NCI-H146 (cell line): Measurements from ENCODE around the gene DGKD.
"Not testable (repeated sequence)": the region's sequence is repeated elsewhere in the genome, so short reads cannot be mapped to it uniquely, and the experiment has no call there.

Experiments
- DNase-seq: peaks from one replicate; lab custom pipeline; 2025; lab: John Stamatoyannopoulos, UW

Gene DGKD

DNA sequence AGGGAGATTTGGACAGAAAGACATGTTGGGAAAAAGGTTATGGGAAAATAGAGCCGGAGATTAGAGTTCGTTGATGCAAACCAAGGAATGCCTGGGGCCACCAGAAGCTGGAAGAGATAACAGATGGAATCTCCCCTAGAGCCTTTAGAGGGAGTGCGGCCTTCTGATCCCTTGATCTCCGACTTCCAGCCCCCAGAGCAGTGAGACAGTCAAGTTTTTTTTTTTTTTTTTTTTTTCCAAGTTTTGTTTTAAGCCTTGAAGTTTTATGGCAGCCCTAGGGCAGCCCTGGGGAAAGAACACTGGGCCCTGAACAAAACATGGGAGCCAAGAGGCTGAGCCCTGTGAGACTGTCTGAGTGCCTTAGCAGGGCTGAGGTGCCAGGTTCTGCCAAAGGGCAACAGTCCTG is 6.5 kb downstream of the DGKD start:
- no peak for DNase-seq

DNA sequence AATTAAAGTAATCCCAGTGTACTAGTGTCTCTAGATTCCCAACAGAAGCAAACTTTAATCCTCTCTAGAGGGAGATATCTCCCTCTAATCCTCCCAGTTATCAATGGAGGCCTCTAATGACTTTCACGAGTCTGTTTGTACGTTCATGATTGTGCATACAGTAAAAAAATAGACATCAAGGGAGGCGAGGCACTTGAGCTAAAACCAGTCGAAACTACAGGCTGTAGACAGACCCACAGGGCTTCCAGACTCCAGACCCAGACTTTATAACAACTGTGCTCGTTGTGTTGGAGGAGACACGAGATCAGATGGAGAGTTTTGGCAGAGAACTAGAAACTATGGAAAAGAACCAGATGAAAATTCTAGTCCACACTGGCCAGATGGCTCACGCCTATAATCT is 7.0 kb downstream of the DGKD start:
- no peak for DNase-seq

DNA sequence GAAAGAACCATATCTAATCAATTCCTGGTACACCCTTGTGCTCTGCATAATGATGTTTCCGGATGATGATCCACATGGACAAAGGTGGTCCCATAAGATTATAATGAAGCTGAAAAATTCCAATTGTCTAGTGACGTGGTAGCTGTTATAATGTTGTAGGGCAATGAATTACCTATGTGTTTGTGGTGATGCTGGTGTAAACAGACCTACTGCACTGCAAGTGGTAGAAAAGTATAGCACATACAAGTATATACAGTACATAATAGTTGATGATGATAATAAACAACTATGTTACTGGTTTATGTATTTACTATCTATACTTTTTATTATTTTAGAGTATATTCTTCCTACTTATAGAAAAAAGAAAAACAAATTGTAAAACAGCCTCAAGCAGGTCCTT is 8.4 kb downstream of the DGKD start:
- DNase-seq, result no peak

DNA sequence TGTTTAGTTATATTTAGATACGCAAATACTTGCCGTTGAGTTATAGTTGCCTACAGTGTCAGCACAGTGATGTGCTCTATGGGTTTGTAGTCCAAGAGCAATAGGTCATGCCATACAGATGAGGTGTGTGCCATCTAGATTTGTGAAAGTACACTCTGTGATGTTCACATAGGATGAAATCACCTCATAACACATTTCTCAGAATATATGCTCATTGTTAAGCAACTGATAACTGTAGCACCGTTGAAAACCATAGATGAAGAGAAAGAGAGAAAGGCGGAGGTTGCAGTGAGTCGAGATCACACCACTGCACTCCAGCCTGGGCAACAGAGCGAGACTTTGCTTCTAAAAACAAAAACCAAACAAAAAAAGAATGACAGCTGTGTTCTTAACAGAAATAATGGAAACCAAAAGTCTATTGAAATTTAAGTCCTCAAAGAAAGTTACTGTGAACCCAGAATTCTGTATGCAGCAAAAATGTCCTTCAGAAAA is 9.5 kb downstream of the DGKD start:
- DNase-seq, result no peak

DNA sequence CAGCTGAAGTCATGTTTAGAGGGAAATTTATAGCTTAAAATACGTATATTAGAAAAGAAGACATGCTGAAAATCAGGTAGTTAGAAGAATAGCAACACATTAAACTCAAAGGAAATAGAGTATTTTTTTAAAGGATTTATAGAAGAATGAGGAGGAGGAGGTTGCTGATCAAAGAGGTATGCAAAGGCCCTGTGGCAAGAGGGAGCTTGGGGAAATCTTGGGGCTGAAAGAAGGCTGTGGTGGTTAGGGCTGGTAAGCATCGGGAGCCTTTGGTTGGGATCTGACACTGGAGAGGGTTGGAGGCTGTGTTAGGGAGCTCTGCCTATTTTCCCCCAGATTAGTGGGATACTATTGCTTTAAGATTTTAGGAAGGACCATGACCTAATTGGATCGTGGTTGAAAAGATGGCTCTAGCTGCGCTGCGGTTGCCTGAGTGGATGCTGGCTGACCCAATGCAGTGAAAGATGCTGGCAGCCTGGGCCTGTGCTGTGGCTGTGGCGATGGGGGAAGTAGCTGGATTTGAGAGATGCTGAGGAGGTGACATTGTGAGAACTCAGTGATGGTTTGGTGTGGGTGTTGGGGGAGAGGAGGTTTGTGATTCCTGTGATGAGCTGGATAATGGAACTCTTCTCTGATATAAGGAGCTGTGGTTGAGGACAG is 11.7 kb downstream of the DGKD start:
- DNase-seq, result no peak

DNA sequence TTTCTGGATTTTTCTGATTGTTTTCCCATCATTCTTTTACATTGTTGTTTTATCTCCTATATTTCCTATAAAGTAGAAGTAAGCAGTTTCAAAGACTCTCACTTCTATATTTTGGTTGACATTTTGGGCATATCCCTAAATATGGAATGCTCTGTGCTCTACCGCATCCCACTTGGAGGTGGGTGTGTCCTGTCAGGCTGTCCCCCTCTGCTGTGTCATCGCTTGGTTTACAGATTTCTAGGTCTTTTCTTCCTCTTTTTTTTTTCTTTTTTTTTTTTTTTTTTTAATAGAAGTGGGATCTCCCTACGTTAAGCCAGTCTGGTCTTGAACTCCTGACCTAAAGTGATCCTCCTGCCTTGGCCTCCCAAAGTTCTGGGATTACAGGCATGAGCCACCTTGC is 13.3 kb downstream of the DGKD start:
- DNase-seq, result no peak

DNA sequence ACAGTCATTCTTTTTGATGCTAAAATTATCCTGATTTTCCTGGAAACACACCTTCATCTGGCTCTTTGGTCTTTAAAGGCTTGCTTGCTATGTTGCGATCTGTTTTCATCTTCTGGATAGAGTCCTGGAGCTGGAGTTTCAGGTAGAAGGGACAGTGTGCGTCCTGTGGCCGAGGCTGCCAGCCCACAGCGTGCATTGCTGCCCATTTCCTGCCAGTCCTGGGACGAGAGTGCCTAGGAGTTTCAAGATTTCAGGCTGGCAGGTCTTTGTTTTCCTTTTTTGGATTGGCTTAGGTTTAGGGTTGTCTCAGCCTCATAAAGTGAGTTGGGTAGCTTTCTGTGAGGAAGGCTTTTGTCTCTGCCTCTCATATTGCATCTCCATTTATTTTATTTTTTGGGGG is 14.5 kb downstream of the DGKD start:
- no peak for DNase-seq

DNA sequence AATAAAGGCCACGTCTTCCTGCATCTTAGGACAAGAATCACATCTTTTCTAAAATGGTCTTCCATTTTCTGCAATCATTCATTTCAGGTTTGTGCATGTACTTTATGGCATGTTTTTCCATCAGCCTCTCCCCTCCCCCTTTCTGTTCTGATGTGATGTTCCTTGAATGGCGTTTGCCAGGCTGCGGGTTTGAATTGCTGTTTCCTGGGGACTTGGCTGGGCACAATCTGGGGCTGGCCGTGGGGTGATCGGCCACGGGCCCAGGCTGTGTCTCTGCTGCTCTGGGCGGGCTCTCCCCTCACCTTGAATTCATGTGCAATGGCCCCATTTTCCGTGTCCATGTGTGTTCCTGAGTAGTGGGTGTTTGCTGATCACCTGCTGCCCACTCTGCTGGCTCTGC is 15.2 kb downstream of the DGKD start:
- DNase-seq, result no peak

DNA sequence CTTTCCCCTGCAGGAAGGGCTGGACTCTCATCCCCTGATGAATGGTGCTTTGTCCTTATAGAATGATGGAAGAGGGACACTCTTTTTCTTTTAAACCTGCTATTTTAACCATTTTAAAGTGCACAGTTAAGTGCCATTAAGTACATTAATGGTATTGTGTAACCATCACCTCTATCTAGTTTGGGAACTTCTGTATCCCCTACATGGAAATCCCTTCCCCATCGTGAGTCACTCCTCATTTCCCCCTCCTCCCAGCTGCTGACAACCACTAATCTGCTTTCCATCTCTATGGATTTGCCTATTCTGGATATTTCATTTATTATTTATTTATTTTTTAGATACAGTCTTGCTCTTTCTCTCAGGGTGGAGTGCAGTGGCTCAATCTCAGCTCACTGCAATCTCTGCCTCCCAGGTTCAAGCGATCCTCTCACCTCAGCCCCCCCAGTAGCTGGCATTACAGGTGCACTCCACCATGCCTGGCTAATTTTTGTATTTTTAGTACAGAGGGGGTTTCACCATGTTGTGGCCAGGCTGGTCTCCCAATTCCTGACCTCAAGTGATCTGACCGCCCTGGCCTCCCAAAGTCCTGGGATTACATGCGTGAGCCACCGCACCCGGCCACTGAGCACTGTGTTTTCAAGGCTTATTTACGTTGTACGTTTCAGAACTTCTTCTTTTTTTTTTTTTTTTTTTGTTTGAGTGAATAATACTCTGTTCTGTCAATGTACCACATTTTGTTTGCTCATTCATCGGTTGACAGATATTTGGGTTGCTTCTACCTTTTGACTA is 15.8 kb downstream of the DGKD start:
- no peak for DNase-seq

DNA sequence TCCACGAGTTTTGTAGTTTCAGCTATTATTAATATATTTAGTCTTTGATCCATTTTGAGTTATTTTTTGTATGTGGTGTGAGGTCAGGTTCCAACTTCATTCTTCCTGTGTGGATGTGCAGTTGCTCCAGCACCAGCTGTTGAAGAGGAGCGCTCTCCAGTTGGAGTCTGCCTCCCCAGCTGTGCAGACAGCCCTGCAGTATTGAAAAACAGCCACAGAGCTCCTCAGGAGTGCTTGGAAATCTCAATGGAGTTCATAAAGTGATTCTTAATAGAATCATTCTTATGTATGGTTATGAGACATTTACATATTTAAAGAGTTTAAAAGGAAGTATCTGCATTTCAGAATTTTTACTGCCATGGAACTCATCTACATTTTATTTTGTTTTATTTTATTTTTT is 17.3 kb downstream of the DGKD start:
- no peak for DNase-seq

DNA sequence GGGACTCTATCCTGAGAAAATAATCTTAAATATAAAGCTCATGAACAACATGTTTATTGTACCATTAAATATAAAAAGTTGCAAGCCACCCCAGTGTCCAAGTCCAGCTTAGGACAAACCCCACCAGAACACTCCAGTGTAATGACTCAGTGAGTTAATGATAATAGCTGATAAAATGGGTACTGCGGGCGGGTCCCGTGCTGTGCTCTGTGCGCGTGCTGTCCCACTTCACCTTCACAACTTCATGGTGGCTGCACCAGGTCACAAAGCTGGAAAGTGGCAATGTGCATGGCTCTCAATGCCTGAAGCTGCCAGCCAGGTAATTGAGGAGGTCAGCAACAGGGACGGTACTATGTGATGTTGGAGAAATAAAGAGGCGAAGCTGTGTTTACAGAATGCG is 18.6 kb downstream of the DGKD start:
- DNase-seq, result no peak

DNA sequence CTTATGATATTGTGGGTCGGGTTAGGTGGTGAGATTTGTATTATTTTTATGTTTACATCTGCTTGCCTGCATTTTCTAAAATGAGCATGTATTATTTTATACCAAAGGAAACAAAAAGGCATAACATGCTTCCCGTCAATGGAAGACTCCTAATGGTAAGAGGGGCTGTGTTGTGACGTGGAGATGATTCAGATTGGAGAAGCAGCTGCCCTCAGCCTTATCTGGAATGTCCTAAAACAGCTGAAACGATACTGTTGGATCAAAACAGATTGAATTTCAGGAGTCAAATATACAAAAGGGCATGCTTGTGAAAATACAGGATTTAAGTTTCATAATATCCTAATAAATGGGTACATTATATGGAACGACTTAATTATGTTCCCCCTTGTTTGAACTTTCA is 19.0 kb downstream of the DGKD start:
- no peak for DNase-seq

DNA sequence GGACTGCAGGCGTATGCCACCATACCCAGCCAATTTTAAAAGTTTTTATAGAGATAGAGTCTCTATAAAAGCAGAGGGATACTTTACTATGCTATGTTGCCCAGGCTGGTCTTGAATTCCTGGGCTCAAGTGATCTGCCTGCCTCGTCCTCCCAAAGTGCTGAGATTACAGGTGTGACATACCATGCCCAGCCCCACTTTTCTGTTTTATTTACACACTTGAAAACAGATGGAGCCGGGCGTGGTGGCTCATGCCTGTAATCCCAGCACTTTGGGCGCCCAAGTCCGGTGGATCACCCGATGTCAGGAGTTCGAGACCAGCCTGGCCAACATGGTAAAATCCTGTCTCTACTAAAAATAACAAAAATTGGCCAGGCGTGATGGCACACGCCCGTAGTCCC is 20.5 kb downstream of the DGKD start:
- not testable (repeated sequence) for DNase-seq

DNA sequence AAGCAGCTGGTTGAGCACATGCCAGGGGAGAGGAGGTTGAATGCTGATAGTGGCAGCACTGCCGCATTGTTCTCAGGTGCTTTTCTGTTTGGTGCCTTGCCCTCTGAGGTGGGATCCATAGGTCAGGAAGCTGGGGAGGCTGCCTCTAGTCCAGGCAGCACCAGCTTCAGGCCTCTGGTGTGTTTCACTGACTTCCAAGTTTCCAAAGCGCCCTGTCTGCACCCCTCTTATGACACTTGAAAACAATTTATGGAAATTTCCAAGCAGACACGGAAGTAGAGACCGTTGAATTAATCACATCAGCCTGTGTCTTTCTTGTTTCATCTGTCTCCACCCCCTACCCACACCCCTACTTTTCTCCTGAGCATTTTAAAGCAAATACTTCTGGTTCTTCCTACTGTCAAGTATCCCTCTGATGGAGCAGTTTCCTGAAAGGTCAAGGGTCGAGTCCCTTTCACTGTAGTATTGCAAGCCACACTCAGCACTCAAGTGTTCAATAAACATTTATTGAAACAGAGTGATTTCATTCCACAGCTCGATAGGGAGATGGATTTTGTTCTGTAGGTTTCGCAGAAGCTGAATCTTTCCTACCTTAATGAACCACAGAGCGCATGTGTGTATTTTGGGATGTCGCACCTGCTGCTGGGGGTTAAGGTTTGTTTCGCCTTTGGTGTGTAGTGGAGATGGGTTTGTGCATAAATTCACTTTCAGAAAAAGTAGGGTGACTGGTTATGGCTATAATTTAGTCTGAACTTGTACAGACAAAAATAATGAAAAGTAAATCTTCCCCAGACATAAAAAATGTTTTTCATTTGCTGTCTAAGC is 21.4 kb downstream of the DGKD start:
- no peak for DNase-seq

DNA sequence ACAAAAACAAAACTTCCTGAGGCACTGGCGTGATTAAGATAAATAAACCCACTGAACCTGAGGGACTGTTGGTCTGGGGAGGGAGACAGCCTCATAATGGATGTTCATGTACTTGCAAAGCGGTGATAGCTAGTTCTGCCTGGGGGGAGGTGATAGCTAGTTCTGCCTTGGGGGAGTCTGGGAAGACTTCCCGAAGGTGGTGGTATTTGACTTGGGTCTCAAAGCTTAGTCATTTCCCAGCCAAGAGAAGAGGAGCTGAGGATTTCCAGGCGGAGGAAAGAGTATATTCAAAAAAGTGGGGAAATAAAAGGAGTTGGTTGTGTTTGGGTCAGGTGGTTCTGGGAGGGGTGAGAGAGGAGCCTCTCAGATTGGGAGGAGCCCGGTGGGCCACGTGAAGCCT is 24.7 kb downstream of the DGKD start:
- DNase-seq, result no peak

DNA sequence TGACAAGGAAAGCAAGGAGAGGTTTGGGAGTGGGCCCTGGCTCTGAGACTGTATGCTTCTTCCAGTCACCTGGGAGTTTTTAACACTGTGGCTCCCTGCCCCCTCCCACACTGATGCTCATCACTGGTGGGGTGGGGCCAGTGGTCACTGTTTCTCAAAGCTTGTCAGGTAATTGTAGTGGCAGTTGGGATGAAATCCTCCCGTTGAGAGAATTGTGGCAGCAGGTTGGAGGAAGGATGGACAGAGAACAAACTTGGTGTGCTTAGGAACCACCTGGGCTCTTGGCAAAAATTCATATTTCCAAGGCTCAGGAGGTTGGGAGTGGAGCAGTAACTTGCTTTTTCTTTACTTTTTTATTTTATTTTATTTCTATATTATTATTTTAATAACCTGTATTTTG is 25.1 kb downstream of the DGKD start:
- no peak for DNase-seq

DNA sequence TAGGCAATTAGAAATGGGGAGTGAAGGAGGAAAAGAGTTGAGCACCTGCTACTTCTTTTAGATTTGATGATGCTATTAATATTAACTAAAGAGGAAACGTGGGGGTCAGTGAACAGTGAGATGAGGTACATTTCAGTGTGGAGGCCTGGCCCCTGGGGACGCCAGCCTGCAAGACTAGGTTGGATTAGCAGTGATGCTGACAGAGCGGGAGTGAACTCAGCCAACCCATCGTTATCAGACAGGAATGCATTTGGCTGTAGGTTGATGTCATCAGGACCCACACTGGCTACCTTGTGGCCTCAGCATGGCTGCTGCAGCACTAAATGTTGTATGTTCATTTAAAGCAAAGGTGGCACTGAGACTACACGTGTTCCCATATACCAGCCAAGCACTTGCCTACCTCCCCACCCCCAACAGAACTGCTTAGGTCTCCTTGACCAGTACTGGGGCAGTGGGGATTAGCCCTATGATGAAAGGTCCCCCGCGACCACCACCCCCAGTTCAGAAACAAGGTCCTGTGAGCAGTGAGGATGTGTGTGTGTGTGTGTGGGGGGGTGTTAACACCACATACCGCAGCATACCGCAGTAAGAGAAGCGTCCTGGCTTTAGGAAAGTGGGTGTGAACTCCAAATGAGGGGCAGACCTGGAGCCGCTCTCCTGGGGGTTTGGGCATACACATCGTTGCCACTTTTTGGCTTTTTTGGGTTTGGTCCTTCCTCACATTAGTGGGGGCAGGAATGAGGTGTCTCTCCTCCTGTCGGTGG is 26.0 kb downstream of the DGKD start:
- DNase-seq, result no peak

DNA sequence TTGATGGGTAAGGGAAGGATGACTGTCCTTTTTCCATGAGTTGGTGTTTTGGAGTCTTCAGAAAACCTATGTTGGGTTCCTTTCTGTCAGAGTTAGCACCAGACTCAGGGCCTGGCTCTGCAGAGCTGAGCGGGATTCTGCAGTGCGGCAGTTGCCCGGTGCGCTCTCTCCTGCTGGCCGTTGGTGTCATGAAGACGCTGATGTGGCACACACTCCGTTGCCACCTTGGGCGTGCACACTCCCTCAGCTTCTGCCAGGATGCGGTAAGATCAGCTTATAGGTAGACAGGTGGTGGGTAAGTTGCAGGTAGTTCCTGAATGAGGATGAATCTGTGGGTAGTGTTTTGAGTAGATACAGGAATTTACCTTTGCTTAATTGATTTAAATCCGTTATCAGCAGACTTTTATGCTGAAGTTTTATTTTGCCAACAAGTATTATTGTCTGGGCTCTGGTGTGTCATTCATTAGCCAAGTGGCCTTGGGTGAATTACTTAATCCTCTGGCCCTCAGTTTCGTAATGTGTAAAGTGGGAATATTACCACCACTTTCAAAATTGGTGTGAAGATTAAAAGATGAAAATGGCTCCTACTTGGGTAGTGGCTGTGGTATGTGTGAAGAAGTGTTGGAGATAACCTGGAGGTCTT is 26.8 kb downstream of the DGKD start:
- DNase-seq, result no peak

DNA sequence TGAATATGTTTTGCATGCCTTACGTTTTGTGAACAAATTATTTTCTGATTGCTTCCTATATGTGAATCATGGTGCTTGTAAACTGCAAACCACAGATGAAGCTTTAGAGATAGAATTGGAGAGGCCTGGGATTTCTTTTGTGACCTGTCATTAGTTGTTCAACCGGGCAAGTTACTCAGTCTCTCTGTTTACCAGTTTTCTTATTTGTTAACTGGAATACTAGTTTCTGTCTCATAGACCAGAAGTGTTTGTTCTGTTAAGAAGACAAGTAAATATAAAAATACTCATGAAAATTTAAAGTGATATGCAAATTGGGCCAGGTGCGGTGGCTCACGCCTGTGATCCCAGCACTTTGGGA is 27.3 kb downstream of the DGKD start:
- DNase-seq, result no peak

DNA sequence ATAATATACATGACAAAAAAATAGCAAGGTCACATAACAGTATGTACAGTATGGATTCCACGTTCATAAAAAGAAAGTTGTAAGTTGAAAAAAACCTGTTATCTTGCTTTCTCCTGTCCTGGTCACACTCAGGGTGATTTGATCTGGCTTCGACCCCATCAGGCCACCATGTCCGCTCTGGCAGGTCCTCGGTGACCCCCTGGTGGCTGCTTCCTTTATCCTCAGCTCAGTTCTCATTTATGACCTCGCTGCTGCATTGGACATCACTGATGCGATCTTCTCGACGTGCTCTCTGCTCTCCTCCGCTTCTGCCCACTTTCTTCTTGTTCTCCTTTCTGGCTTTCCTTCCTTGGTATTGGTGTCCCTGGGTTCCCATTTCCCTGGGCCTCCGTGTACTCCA is 29.7 kb downstream of the DGKD start:
- no peak for DNase-seq

DNA sequence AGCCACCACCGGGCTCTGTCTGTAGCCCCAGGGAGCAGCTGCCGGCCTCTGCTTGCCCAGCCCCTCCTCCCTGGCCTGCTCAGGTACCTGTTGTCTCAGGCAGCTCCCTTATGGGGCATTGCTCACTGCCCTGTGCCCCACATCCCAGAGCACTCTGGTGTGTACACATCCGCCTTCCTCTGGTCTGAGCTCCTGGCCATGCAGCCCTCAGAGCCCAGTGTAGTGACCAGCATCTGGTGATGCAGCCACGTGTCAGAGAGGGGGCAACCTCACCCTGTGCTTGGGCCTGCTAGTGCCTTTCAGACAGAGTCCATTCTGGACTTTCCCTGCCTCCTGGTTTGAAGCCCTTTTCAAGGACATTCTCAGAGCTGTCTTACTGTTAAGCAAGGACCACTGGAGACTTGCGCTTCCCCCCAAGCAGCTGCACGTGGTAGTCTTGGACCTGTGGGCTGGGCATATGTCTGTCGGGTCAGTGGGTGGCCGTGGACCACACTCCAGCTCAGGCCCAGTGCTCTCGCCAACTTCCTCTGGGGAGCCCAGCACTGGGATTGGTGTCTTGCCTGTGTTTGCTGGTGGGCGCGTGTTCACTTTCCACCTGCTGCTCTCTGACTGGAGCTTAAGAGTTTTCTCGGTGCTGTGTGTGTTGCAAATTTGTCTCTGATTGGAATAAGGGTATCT is 30.7 kb downstream of the DGKD start:
- no peak for DNase-seq
